HCT116 (cell line): ENCODE results near the gene PRDM7. TPM values are rescaled to one million over a fixed set of nuclear protein-coding genes. Genes with fewer than 3 reads are reported as not detected.
"Not testable (repeated sequence)": the region's sequence is repeated elsewhere in the genome, so short reads cannot be mapped to it uniquely, and the experiment has no call there.

Experiments
- ATAC-seq: fragments of 200-7000 bp; cut with Tn5 transposase; 2 replicates; pipeline ENCODE4 v1.9.1; 2020; ENCODE audit warnings: mild to moderate bottlenecking, moderate library complexity
- BruUV-seq: library from RNA; stranded (reverse); fragments of 400-500 nt; replicated peaks from 2 replicates; lab custom pipeline; 2021; lab: Mats Ljungman, UMichigan
- CTCF ChIA-PET: fragments of 300-600 bp; sonication (Branson Sonifier 250); formaldehyde crosslinking; loops from one replicate; lab custom pipeline; 2021; ENCODE audit warnings: antibody characterized with exemption; lab: Charles Lee
- POLR2A ChIA-PET: fragments of 300-600, 350-600 bp; sonication (Branson Sonifier 250); formaldehyde crosslinking; loops from one replicate; lab custom pipeline; 2021; ENCODE audit warnings: antibody characterized with exemption; lab: Charles Lee
- RAD21 ChIA-PET, 2 experiments: fragments of 300-600 bp; sonication (Branson Sonifier 250); formaldehyde crosslinking; loops; one replicate each; lab custom pipeline; 2023; ENCODE audit warnings: low total read pairs in 2 of 2; ENCODE audit not compliant: uncharacterized antibody in 2 of 2, unreplicated experiment in 2 of 2, low non-redundant PET in 1 of 2; lab: Charles Lee
- DNase-seq: peaks from one replicate; pipeline ENCODE4 v3.0.0-alpha.2; 2010; ENCODE audit warnings: low read depth, low spot score
- H2AFZ ChIP-seq: fragments of 200-600 bp; shearing (Covaris generic), sonication (generic); 2 replicates; pipeline ENCODE4 v1.6.1; 2017; ENCODE audit warnings: low read depth, mixed run types, mixed read lengths, antibody characterized with exemption, low read length; ENCODE audit not compliant: poor library complexity, severe bottlenecking
- H3K27ac ChIP-seq: 2 replicates; pipeline ENCODE4 v1.5.1; 2012; ENCODE audit warnings: low read depth, low read length
- H3K27me3 ChIP-seq: fragments of 200-600 bp; sonication (generic); 2 replicates; pipeline ENCODE4 v1.6.1; 2016; ENCODE audit warnings: mixed run types, low read length, mixed read lengths; ENCODE audit not compliant: insufficient read depth
- H3K36me3 ChIP-seq, 2 experiments: fragments of 200-500 bp in 1 of 2; fragments of 200-600 bp in 1 of 2; sonication (Bioruptor generic) in 1 of 2; sonication (generic) in 1 of 2; 2 replicates each; pipeline versions ENCODE4 v1.5.1 to v1.6.1; 2014 to 2016; ENCODE audit warnings: low read length in 2 of 2, inconsistent platforms in 1 of 2, mixed read lengths in 1 of 2, mixed run types in 1 of 2; ENCODE audit not compliant: insufficient read depth in 2 of 2, control insufficient read depth in 1 of 2
- H3K4me1 ChIP-seq, 2 experiments: fragments of 200-600 bp in 1 of 2; sonication (generic) in 1 of 2; 2 replicates each; pipeline versions ENCODE4 v1.5.1 to v1.6.1; 2012 to 2017; ENCODE audit warnings: low read length in 2 of 2, inconsistent platforms in 1 of 2, mild to moderate bottlenecking in 1 of 2, mixed read lengths in 1 of 2, mixed run types in 1 of 2, moderate library complexity in 1 of 2; ENCODE audit not compliant: insufficient read depth in 2 of 2, control insufficient read depth in 1 of 2
- H3K4me2 ChIP-seq: fragments of 200-600 bp; sonication (generic); 2 replicates; pipeline ENCODE4 v1.6.1; 2017; ENCODE audit warnings: mixed run types, low read length, mixed read lengths
- H3K4me3 ChIP-seq, 2 experiments: fragments of 200-600 bp in 1 of 2; sonication (generic) in 1 of 2; replicated peaks in 1 of 2; 2 replicates each; pipeline ENCODE4 v1.5.1; 2011 to 2016; ENCODE audit warnings: low read length in 2 of 2, control low read depth in 1 of 2, low read depth in 1 of 2, mild to moderate bottlenecking in 1 of 2, mixed read lengths in 1 of 2, mixed run types in 1 of 2
- H3K79me2 ChIP-seq: fragments of 200-600 bp; sonication (generic); 2 replicates; pipeline ENCODE4 v1.6.1; 2017; ENCODE audit warnings: mild to moderate bottlenecking, mixed run types, low read length, moderate library complexity, mixed read lengths; ENCODE audit not compliant: insufficient read depth
- H3K9ac ChIP-seq: fragments of 200-600 bp; sonication (generic); 2 replicates; pipeline ENCODE4 v1.6.1; 2016; ENCODE audit warnings: low read length, mixed read lengths
- H3K9me2 ChIP-seq: fragments of 200-600 bp; sonication (generic), shearing (Covaris generic); 2 replicates; pipeline ENCODE4 v1.6.1; 2017; ENCODE audit warnings: mixed run types, mild to moderate bottlenecking, moderate library complexity; ENCODE audit not compliant: insufficient read depth
- H3K9me3 ChIP-seq, 2 experiments: fragments of 200-500 bp in 1 of 2; fragments of 200-600 bp in 1 of 2; sonication (Bioruptor generic) in 1 of 2; sonication (generic) in 1 of 2; 2 replicates each; pipeline ENCODE4 v1.6.1; 2014 to 2017; ENCODE audit warnings: low read length in 2 of 2, mixed read lengths in 2 of 2, inconsistent platforms in 1 of 2, low read depth in 1 of 2, mild to moderate bottlenecking in 1 of 2, mixed run types in 1 of 2, moderate library complexity in 1 of 2; ENCODE audit not compliant: control insufficient read depth in 1 of 2, insufficient read depth in 1 of 2
- H4K20me1 ChIP-seq: fragments of 200-600 bp; sonication (generic), shearing (Covaris generic); 2 replicates; pipeline ENCODE4 v1.6.1; 2017; ENCODE audit warnings: mixed run types, mild to moderate bottlenecking, moderate library complexity; ENCODE audit not compliant: insufficient read depth
- ZBTB33 ChIP-seq: IDR thresholded peaks from 2 replicates; pipeline ENCODE4 v1.6.1; 2011; ENCODE audit warnings: mild to moderate bottlenecking, low read length, moderate library complexity; ENCODE audit not compliant: insufficient replicate concordance; ENCODE audit errors: extremely low read depth
- intact Hi-C: fragments of 100-400 bp; cut with micrococcal nuclease; formaldehyde crosslinking; loops from 2 replicates; pipeline ENCODE4 v1.10.0; 2022
- total RNA-seq: library from RNA; stranded (reverse); gene quantifications from one replicate; pipeline ENCODE4 v1.2.1, GENCODE V29; 2021; ENCODE audit not compliant: unreplicated experiment

PRDM7 gene
- total RNA-seq, 1 experiment from 2014 or later = 0.07 TPM

GRCh38 chr16:90077240-90077756 is at the start of gene PRDM7 (continued):
- TF ChIP-seq ZBTB33 = no peak

- DNase-seq, RAD21 ChIA-PET, H3K9me3 ChIP-seq, BruUV-seq, CTCF ChIA-PET, H3K4me3 ChIP-seq, H3K36me3 ChIP-seq, H3K4me1 ChIP-seq, H2AFZ ChIP-seq, H3K27me3 ChIP-seq, ATAC-seq, H4K20me1 ChIP-seq, H3K27ac ChIP-seq, POLR2A ChIA-PET, H3K9ac ChIP-seq, intact Hi-C loops, H3K79me2 ChIP-seq, H3K4me2 ChIP-seq, H3K9me2 ChIP-seq: not testable (repeated sequence)
Measured at GRCh38 chr16:90121846-90122245, 44.7 kb upstream of the PRDM7 start.

- RAD21 ChIA-PET, H3K4me2 ChIP-seq, H3K9me2 ChIP-seq, intact Hi-C loops, H3K79me2 ChIP-seq, H3K27ac ChIP-seq, ATAC-seq, H3K4me1 ChIP-seq, H4K20me1 ChIP-seq, H3K9me3 ChIP-seq, H3K36me3 ChIP-seq, POLR2A ChIA-PET, H2AFZ ChIP-seq, H3K9ac ChIP-seq, H3K4me3 ChIP-seq, H3K27me3 ChIP-seq, BruUV-seq, CTCF ChIA-PET, DNase-seq: not testable (repeated sequence)
Measured at GRCh38 chr16:90107617-90108016, 30.5 kb upstream of the PRDM7 start.

DNA sequence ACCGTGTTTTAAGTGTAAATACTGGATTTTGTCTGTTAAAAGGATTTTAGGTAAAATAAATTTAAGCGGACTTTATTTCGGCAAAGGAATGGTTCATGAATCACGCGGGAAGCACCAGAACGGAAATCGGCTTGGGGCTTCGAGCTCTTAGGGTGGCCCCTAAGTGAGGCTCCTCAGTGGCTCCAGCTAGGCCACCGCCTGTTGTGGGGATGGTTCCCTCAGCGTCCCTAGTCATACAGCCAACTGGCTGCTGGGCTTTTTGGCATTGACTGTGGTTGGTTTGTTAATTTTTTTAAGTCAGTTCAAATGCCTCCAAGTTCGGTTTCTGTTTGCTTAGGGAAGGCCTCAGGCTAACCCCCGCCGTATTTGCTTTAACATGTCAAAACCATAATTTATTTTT is 29.9 kb upstream of the PRDM7 start:
- H3K27ac ChIP-seq, H3K4me1 ChIP-seq, H2AFZ ChIP-seq, intact Hi-C loops, H3K9me2 ChIP-seq, H3K36me3 ChIP-seq, H3K27me3 ChIP-seq, H3K9ac ChIP-seq, RAD21 ChIA-PET, POLR2A ChIA-PET, CTCF ChIA-PET, H3K79me2 ChIP-seq, H3K4me2 ChIP-seq, H3K4me3 ChIP-seq, H4K20me1 ChIP-seq, DNase-seq, H3K9me3 ChIP-seq: not testable (repeated sequence)
- ATAC-seq = peak; percentile 30; the same call in 1 of the 2 replicates
- BruUV-seq = TSS peak; percentile 49
